COR-L47 (cell line): ENCODE results near the gene HERC4.

ENCODE experiments used
- DNase-seq: peaks from one replicate; lab custom pipeline; 2025; lab: John Stamatoyannopoulos, UW

The HERC4 gene, protein sequence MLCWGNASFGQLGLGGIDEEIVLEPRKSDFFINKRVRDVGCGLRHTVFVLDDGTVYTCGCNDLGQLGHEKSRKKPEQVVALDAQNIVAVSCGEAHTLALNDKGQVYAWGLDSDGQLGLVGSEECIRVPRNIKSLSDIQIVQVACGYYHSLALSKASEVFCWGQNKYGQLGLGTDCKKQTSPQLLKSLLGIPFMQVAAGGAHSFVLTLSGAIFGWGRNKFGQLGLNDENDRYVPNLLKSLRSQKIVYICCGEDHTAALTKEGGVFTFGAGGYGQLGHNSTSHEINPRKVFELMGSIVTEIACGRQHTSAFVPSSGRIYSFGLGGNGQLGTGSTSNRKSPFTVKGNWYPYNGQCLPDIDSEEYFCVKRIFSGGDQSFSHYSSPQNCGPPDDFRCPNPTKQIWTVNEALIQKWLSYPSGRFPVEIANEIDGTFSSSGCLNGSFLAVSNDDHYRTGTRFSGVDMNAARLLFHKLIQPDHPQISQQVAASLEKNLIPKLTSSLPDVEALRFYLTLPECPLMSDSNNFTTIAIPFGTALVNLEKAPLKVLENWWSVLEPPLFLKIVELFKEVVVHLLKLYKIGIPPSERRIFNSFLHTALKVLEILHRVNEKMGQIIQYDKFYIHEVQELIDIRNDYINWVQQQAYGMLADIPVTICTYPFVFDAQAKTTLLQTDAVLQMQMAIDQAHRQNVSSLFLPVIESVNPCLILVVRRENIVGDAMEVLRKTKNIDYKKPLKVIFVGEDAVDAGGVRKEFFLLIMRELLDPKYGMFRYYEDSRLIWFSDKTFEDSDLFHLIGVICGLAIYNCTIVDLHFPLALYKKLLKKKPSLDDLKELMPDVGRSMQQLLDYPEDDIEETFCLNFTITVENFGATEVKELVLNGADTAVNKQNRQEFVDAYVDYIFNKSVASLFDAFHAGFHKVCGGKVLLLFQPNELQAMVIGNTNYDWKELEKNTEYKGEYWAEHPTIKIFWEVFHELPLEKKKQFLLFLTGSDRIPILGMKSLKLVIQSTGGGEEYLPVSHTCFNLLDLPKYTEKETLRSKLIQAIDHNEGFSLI

DNA sequence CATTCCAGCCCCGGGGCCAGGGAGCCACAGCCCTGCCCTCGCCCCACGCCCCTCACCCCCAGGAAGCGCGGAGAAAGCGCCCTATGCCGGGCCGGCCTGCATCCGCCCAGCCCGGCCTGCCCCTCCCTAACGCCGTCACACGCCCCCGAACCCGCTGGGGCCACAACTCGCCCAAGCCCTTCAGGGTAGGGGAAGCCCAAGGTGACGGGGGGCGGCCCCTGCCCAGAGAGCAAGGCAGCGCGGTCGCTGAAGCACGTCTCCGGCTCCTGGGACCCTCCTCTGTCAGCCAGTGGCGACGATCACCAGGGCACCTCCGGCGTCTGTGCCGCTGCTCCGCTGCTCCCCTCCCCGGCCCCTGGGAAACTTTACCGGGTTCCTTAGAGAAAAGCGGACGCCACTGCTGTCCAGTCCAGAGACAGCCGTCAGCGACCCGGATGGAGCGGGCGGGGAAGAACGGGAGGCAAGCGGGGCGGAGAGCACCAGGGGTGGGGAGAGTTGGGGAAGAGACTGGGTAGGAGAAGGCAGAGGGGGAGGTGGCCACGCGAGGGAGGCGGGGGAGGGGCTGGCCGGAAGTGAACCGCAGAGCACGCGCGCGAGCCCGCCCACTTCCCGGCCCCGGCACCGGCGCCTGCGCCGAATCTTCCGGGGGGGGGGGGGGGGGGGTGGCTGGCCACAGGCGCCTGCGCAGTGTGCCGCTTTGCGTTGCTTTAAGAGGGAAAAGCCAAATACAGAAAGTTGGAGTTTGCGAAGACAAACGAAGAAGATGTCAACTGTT lies at the start of gene HERC4:
HERC4 (minus strand) TSS at position 509 of the 775 bp plus-strand sequence. CDS start 2,175 bp downstream, outside the sequence.
- DNase-seq = peak; percentile 78

DNA sequence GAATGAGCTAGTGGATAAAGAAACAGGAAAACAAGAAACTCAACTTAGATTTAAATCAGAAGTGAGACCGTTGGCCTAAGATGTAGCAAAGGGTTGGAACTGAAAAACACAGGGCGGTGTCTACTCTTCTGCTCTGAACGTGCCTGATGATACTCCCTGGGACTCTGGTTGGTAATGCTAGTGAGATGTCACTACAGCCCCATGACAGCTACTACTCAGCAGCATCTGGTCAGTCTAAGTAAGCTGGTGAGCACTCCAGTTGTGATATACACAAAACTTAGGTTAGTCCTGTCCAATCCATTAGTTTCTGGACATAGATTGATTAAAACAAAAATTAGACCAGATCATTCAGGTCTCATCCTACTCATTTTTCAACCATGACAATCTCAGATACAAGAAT lies 49.6 kb upstream of the HERC4 start:
- no peak for DNase-seq

DNA sequence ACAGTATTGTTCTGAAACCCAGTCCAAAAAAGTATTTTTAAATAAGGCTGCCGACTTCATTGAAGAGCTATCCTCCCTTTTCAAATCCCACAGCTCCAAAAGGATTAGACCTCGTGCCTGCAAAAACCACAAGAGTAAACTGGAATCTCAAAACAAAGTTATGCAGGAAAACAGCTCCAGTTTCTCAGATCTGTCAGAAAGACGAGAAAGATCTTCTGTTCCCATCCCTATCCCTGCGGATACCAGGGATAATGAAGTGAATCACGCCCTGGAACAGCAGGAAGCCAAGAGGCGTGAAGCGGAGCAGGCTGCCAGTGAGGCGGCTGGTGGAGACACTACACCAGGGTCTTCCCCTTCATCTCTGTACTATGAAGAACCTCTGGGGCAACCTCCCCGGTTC lies 46.8 kb upstream of the HERC4 start:
- DNase-seq = no peak

DNA sequence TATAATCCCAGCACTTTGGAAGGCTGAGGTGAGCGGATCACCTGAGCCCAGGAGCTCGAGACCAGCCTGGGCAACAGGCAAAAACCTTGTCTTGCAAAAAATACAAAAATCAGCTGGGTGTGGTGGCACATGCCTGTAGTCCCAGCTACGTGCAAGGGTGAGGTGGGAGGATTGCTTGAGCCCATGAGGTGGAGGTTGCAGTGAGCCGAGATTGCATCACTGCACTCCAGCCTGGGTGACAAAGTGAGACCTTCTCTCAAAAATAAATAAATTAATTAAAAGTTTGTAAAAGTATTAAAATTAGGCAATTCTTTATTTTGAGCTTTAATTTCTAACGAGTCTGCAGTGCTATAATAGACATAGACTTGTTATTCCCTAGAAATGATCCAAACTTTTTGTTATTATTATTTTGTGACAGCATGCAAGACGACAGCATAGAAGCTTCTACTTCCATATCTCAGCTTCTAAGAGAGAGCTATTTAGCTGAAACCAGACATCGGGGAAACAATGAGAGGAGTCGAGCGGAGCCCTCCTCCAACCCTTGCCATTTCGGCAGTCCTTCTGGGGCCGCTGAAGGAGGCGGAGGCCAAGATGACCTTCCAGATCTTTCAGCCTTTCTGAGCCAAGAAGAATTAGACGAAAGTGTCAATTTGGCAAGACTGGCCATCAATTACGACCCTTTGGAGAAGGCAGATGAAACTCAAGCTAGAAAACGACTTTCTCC lies 46.1 kb upstream of the HERC4 start:
- DNase-seq = no peak

DNA sequence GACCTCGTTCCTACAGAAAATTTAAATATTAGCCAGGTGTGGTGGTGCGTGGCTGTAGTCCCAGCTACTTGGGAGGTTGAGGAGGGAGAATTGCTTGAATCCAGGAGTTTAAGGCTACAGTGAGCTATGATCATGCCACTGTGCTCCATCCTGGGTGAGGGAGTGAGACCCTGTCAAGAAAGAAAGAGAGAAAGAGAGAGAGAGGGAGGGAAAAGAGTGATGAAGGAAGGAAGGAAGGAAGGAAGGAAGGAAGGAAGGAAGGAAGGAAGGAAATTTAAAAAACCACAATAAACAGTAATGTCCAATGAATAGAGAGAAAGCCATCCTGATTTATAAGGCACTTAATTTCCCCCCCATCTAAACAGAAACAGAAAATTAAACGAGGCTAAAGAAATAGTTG lies 43.6 kb upstream of the HERC4 start:
- no peak for DNase-seq

DNA sequence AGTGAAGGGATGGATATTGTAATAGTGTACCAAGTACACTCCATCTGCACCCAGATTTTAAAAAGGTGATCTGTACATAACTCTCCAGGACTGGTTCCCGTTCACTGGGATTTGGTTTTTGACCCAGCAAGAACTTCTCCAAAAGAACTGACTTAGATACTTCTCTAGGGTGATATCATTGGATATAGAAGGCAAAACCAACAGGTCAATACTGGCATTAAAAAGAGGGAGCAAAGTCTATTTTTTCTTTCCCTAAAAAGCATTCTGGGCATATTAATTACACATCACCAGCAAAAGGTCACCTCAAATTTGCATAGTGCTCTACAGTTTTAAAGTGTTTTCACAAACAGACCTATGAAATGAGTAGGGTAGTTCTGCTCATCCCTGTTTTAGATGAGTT lies 37.8 kb upstream of the HERC4 start:
- DNase-seq = no peak

DNA sequence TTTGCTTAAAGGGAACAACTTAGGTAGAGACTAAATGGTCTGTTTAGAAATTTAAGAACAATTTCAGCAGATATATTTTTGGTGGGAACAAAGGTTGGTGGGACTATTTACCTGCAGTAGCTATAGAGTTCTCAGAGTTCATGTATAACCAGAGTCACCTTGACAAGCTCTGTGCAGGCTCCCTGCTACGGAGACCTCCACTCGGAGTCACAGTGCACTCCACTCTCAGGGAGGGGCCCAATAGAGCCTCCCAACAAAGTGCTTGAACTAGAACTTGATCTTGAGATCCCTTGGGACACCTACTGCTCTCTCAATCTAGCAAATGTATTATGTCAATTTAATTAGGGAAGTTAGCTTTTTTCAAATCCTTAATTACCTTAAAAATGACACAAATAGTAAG lies 36.5 kb upstream of the HERC4 start:
- DNase-seq = no peak

DNA sequence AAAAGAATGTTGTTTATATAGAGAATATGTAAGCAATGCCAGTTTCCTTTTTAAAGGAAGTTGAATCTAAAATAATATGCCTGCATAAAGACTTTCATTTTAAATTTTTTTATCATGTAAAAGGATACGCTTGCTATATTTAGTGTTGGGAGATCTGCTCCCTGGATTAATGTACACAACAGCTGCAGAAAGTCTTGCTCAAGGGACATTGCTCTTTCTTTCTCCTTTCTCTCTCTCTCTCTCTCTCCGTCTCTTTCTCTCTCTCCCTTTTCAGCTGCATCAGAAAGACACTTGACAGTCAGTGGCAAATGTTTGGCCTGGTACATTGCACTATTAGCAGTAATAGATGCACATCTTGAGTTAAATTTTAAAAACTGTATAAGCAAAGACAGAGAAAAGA lies 34.9 kb upstream of the HERC4 start:
- no peak for DNase-seq

DNA sequence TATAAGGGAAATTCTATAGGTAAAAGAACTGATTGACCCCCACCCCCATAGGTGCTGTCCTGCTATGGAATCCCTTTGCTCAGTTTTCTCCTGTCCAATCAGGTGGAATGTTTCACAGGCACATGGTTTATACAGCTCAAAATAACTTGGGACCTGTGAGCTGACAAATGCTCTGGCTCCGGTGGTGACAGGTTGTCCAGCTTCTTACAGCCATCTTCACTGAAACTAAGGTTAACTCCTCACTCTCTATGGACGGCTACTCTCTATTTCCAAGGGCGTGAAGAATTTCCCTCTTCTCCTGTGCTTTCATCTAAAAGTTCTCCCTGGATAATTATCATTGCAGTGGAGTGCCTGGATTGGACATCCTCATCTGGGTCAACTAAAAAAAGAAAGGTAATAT lies 34.2 kb upstream of the HERC4 start, which contains the start of gene MYPN:
MYPN (plus strand) TSS at position 158 of the 400 bp plus-strand sequence. CDS start 11,951 bp downstream, outside the sequence.
- no peak for DNase-seq

DNA sequence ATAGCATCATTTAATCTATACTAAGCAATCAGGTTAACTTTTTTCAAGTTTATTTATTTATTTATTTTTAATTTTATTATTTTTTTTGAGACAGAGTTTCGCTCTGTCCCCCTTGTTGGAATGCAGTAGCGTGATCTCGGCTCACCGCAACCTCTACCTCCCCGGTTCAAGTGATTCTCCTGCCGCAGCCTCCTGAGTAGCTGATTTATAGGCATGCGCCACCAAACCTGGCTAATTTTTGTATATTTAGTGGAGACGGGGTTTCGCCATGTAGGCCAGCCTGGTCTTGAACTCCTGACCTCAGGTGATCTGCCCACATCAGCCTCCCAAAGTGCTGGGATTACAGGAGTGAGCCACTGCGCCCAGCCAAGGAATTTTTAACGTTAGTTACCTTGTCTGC lies 33.6 kb upstream of the HERC4 start:
- no peak for DNase-seq

DNA sequence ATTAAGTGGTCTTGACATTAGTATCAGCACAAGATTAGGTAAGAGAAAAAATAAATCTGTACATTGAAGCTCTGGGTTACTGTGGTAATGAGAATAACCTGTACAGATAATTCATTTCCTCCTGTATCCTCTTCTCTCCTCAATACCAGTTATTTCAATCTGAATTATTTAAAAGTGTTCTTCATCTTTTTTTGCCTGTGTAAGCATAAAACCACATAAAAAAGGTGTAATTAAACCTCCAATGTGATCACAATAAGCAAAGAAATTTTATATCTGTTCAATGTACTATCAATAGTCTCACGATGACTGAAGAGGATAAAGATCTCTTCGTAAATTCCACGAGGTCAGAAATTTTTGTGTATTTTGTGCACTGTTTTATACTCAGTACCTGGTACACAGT lies 33.0 kb upstream of the HERC4 start:
- DNase-seq = no peak

DNA sequence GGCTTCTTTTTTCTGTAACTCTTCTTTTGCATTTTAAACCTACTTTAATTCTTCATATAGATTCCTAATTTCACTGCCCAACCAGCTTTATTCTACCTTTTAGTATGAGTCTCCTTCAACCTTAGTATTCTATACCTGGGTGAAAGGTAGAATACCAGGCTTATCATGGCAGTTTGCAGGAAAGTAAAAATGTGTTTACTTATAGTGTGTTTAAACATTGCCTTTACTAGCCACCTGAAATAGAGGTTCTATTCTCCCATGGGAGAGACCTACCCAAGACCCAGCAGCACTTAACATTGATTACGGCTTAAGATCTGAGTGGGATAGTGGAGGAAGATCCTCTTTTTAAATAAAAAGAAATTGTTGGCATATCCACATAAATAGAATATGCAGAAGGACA lies 32.6 kb upstream of the HERC4 start:
- no peak for DNase-seq

DNA sequence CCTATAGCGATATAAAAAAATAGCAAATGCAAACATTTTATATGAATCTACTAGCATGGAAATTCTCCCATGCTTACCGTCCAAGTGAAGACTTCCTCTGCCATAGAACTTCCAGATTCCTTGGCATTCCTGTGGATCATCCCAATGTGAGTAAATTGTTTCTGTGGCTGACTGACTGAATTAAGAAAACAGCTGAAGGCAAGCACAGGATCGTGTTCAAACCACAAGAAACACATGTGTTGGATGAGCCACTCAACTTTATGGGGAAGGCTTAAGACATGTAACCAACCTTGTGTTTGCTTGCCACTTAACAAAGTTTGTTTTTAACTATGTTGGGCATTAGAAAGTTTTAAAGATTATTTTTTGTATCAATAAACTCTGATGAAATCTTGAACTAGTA lies 31.6 kb upstream of the HERC4 start:
- no peak for DNase-seq

DNA sequence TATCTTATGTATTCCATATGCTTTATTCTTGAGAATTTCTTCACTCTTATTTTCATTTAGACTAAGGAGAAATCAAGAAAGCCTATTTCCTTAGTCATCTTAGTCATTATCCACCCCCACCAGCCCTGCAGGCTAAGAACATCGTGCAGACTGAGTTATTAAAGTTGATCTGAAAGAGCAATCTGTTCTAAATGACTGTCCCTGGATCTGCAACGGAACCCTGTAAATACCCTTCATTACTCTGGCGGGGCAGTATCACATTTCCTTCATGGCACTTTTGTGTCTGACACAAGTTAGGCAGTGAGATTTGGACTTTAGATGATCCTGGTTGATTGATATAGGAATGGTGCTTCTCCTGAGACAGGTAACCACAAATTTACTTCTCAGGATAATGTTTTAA lies 30.7 kb upstream of the HERC4 start:
- no peak for DNase-seq

DNA sequence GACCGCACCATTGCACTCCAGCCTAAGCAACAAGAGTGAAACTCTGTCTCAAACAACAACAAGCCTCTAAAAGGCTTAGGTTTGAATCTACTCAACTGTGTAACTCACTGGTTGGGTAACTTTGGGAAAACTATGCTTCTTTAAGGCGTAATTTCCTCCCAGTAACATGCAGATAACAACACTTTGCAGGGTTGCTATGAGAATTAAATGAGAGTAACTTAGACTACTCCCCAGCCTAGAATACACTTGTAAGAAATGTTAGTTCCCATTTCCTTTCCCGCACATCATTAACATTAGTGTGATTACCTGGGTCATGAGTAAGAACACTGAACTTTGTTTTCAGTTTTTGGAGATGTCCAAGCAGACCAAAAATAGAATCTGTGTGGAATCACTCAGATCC lies 28.8 kb upstream of the HERC4 start:
- DNase-seq = no peak

DNA sequence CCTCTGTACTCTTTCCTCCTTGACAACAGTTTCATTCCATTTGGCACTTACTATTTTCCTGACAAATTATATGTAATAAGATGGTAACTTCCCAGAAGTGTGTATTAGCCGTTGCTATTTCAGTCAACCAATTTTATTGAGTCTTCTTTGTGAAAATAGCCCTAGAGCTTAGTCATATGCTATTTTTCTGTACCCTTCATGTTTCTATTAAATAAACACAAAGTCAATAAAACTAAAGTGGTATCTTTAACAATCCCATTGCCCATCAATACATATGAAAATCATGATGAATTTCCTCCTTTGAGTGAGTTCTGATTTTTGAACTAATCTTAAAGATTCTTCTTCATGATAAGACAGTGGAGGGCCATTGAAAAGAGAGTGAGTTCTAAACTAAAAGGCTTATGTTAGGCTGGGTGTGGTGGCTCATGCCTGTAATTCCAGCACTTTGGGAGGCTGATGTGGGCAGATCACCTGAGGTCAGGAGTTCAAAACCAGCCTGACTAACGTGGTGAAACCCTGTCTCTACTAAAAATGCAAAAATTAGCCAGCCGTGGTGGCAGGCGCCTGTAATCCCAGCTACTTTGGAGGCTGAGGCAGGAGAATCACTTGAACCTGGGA lies 28.3 kb upstream of the HERC4 start:
- DNase-seq = no peak

DNA sequence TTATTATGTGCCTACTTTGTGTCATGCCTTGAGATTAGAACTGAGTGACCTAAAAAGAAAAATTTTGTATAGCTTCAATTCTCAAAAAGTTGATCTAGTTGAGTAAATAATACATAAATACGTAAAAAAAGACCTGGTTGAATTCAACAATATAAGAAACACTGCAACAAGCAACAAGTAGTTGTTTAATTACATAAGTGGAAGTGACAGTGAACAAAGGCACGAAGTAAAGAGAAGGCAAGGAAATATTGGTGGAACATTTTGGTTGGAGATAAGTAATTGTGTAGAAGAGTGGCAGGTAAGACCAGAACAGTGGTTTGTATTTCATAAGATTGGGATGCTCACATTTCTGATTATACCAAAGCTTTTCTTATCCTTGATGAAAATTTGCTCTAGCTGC lies 26.0 kb upstream of the HERC4 start:
- DNase-seq = no peak

DNA sequence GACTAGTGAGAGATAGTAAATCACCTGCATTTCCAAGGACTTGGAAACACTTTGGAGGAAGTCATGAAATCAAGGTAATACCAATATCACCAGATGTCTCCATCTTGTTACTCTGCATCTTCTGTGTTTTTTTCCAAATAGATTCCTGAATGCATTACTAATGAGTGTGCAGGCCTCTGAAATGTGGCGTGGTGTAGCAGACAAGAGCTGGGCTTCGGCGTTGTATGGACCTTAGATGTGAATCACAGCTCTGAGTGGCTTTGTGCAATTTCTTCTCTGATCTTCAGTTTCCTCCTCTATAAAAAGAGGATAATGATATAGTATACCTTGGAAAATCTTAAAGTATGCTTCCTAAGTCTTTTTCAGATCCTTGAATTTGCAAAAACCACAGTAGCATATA lies 24.7 kb upstream of the HERC4 start:
- no peak for DNase-seq

DNA sequence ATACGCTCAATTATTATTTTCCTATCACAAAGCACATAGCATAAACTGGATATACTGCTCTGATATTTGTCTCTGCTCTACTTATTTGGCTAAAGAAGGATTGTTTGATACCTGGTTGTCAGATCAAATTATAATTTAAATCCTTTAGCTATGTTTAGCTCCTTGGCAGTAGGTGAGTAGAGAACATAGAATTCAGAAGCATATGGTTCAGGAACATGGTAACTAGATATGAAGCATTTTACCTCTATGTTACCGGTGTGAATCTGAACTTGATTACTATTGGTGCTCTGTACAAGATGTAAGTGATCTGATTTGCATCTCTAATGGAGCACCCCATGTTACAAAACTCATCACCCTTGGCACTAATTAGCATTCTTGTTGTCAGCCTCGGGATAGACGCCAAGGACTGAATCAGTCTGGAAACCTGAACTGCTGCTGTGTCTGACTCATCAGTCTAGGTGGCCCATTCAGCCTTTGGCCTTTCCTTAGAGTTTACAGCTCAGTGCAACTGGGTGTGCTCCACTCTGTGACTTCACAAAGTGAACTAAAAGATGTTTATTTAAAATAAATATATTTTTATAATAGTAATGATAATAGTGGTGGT lies 21.9 kb upstream of the HERC4 start:
- peak; percentile 6 for DNase-seq

DNA sequence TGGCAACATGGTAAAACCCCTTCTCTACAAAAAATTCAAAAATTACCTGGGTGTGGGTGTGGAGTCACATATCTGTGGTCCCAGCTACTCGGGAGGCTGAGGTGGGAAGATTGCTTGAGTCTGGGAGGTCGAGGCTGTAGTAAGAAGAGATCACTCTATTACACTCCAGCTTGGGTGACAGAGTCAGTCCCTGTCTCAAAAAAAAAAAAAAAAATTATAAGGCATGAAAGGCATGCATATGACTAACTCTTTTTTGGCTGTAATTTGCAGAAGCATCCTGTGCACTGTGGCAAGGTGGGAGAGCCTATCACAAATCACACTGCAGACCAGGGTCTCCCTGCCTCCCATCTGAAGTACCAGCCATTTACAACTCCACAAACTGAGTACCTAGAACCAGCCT lies 20.1 kb upstream of the HERC4 start:
- no peak for DNase-seq
